GM18505 (cell line): ENCODE measurements around the gene PKD1.

Experiments used
- ATAC-seq: cut with Tn5 transposase; IDR thresholded peaks from one replicate; pipeline ENCODE4 v1.9.1; 2021; ENCODE audit not compliant: unreplicated experiment
- POLR2A ChIP-seq: IDR thresholded peaks from 4 replicates; pipeline ENCODE4 v1.6.1; 2011; ENCODE audit warnings: borderline replicate concordance; ENCODE audit not compliant: insufficient read depth, insufficient read length; ENCODE audit errors: extremely low read depth

PKD1 gene

DNA sequence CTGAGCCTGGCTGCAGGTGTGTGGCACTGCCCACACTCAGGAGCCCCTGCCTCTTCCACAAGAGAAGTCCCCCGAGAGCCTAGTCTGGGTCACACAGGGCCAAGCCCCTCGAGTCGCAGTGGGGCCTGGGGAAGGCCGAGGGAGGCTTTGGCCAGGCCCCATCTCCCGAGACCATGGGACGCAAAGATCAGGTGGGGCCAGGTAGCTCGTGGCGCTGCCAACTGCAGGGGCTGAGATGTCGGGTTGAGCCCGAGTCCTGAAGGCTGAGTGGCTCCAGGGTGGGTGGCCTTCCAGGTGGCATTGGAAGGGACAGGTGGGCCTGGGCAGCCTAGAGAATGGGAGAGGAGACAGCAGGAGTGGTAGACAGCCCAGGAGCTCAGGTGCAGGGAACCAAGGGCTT lies 26.2 kb upstream of the PKD1 start:
- ATAC-seq, result no peak
- TF ChIP-seq POLR2A, result no peak

DNA sequence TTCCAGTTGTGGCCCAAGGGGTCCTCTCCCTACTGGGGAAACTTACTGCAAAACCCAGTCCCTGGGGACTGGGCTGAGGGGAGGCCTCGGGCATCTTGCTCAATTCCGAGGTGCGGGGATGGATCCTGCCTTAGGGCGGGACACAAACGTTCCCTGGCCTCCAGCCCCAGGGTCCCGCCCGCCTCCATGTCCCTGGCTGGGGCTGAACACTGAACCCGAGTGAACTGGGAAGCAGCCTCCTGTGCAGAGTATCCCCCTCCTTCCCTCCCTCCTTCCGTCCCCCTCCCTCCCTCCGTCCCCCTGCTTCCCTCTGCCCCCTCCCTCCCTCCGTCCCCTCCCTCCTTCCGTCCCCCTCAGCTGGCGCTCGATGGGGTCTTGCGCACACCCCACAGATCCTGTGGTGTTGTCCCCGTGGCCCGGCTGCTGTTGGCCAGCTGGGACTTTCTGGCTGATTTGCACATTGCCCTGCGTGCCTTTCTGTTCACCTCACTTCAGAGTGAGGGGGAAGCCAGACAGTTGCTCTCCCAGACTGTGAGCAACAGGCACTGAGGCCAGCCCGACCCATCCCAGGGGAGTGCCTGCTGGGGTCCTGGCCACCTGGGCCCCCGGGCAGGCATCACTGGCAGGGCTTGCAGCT lies 25.3 kb upstream of the PKD1 start:
- no peak for TF ChIP-seq POLR2A
- no peak for ATAC-seq

DNA sequence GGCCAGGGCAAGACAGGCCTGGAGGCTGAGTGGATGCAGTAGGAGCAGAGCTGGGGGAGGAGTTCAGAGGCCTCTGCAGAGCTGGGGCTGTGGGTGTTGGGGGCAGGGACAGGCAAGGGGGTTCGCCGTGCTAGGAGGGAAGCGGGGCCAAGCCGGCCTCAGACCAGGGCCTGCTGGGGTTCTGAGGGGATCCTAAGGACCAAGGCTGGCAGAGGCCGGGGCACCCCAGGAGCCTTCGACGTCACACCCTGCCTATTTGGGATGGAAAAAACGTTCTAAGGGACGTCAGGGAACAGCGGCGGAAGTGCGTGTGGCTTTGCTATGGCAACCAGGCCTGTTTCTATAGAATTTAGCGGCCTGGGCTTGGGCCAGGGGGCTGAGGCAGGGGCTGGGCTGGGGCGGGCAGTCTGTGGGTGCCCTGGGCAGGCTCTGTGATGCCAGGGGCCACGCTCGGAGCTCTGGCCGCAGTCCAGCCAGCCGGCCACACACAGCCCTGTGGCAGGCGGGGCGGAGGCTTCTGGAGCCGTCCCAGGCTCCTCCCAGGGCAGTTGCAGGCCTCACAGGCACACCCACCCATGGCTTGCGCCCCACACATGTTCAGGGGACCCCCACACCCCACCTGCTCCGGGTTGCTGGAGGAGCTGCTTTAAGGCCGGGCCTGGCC lies 23.6 kb upstream of the PKD1 start:
- no peak for TF ChIP-seq POLR2A
- ATAC-seq, result no peak

DNA sequence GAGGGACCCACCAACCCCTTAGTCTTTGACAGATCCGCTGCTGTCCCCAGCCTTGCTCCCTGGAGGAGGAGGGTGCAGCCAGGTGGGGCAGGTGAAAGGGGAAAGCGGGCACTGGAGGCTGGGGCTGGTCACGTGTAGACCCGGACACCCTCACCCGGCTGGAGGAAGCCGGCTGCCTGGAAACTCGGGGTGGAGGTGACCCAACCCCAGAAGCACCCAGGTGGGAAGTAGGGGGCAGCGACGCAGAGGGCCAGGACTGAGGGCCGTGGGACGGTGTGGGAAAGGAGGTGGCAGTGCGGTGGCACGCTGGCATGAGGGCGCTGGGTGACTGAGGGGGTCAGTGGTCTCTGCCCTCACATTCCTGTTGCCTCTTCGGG lies 22.6 kb upstream of the PKD1 start:
- no peak for ATAC-seq
- no peak for TF ChIP-seq POLR2A

DNA sequence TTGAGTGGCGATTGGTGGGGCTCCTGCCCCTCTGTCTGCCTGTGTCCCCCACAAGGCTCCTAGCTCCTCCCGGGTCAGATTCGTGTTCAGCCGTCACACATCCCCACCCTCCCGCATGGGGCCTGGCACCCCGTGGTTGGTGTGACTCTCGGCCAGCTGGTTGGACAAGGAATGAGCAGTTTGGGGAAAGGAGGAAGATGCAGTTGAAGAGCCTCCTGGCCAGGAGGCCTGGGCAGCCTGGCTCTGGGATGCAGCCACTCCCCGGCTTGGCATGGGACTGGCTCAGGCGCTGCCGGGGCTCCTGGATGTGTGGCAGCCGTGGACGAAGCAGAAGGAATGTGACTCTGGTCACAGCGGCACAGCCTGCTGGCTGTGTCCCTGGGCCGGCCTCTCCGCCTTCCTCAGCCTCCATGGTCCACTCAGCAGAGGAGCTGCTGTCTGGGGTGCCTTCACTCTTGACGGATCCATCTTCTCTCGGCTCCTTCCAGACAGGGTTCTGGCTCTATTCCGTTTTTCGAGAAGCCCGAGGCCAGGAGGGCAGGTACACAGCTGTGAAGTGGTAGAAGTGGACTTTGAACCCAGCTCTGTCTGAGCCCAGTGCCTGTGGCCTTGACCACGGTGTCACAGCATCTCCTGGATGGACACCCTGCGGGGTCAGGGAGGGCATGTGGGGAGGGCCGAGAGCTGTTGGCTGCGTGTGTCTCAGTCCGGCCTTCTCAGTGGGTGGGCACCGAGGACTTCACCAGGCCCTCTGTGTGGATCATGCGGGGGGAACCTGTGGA lies 22.0 kb upstream of the PKD1 start:
- ATAC-seq, result no peak
- no peak for TF ChIP-seq POLR2A

DNA sequence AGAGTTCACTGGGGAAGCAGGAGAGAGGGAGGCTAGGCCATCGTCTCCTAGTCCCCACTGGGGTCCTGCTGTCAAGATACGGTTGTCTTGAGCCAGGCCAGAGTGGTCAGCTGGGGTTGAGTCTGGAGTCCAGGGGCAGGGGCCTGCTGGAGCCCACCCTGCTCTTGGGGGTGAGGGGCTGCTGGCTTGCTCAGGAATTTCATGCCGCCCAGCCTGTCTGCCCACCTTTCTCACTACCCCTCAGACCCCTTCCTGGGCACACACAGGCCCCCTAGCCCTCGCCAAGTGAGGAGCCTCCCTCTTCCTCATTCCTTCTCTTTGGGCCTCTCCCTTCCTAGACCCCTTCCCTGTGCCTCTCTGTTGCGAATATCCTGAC lies 21.1 kb upstream of the PKD1 start:
- TF ChIP-seq POLR2A, result no peak
- ATAC-seq, result no peak

DNA sequence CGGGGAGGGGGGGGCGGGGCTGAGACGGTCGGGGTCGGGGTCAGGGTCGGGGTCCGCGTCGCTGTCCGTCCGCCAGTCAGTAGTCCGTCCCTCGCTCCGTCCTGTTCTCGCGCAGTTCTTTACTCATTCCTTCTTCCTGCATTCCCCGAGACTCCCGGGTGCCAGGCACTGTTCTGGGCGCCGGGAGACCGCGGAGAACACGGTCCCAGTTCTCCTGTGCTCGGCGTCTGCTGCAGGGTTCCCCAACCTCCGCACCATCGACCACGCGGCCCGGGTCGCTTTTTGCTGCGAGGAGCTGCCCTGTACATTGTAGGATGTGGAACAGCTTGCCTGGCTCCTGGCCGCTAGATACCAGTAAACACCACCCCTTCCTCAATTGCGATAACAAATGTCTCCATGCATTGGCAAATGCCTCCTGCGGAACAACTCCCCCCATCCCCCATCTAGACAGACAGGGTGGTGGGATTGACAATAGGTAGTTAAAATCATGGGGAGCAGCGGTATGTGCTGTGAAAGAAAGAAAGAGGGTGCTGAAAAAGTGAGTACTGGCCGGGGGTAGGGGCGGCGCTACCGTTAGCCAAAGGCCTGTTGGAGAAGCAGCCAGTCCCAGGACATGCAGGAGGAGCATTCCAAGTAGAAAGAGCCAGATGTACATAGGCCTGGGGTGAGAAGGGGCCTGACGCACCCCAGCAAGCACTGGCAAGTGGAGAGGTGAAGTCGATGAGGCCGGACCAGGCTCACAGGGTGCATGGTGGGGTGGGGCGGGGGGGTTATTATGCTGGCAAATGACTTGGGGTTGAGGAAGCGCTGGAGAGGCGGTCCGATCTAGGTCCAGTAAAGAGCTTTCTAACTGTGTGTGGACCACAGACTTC lies 20.5 kb upstream of the PKD1 start:
- ATAC-seq, result no peak
- TF ChIP-seq POLR2A, result no peak

DNA sequence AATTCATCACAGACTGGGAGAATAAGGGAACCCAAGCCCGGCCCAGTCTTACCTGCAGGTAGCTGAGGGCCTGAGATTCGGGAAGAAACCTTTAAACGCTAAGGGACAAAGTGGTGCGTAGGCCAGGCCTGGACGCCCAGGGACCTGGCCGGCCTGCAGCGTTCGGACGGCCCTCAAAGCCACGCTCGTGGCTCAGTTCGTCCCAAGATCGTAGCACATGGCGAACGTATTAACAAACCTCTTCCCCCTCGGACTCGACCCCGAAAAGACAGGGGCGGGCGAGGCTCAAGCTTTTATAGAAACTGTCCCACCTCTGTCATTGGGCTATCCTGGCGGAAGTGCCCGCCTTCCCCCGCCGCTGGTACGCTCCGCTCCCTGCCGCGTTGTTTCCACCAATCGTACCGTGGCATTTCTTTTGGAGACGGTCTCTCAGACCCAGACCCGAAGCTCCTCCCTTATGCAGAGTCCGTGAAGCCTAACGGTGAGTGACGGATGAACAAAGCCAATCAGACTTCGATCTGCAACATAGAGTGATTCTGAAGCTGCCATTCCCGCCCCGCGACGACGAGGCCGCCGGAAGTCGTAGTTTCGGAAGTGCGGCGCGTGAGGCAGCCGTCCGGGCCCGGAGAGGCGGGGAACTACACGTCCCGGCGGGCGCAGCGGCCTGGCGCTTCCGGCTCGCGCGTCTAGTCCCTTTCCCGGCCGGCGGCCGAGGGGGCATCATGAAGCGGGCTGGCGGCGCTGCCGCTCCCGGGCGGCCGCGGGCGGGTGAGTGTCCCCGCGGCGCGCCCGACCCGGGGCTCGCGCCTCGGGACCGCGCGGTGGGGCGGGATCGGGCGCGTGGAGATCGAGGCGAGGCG lies 19.6 kb upstream of the PKD1 start, which contains the start of gene TRAF7:
TRAF7 (plus strand) TSS at position 692 of the 860 bp plus-strand sequence. CDS start 8,139 bp downstream, outside the sequence.
- peak; percentile 100 for TF ChIP-seq POLR2A
- ATAC-seq, result peak; percentile 79

DNA sequence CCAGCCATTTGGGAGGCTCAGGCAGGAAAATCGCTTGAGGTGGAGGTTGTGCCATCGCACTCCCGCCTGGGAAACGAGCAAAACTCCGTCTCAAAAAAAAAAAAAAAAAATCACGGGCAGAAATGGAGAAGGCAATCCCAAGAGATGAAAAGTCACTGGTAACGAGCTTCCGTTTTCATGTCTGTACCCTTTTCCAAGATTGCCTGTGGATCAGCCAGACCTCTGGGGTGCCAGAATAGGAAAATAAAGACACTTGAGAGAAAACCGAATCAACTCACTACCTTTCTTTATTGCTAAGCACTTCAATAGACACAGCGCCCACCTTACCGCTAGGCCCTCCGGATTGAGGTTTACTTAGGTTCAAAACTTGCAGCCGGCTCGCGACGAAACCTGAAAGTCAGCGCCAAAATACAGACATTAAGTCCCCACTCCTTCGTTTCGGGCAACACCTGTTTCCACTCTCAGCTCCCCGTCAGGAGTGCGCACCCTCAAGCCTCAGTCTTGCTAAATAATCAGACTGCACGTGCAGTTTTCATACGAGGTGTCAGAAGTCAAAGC lies 18.9 kb upstream of the PKD1 start:
- no peak for ATAC-seq
- TF ChIP-seq POLR2A, result no peak

DNA sequence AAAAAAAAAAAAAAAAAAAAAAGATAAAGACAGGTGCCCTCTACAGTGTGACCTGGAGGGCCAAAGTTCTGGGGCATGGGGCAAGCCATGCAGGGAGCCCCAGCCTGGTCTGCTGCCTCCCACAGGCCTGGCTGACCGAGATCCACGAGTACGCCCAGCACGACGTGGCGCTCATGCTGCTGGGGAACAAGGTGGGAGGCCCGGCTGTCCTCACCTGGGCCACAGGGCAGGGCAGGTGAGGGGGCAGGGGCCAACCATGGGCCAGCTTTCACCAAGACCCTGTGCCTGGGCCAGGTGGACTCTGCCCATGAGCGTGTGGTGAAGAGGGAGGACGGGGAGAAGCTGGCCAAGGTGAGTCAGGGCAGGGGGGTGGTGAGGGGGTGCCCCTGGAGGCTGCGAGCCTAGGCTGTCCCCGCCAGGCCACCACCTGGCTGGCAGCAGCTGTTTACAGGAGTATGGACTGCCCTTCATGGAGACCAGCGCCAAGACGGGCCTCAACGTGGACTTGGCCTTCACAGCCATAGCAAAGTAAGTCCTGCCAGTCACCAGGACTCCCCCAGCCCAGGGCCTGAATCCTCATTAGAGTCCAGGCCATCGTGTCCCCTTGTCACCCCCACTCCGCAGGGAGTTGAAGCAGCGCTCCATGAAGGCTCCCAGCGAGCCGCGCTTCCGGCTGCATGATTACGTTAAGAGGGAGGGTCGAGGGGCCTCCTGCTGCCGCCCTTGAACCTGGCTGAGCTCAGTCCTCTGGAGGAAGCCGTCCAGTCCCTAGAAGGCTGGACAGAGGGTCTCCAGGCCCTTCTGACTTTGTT lies 17.2 kb upstream of the PKD1 start:
- no peak for ATAC-seq
- TF ChIP-seq POLR2A, result peak; percentile 50
